Heart left ventricle (tissue), 13 donors: Measurements from ENCODE around the gene OR4F6.

Experiments
- POLR2A ChIP-seq, 2 donors: fragments of 450-650 bp; IDR thresholded peaks; one replicate each; pipeline ENCODE4 v1.6.1; 2017; ENCODE audit warnings: antibody characterized with exemption in 2 of 2, mild to moderate bottlenecking in 2 of 2, moderate library complexity in 2 of 2
- TF ChIP-seq, protein P1 (sequence below), 12 donors: fragments of 200-600 bp; sonication (generic) in 4 of 12; IDR thresholded peaks; one replicate each; pipeline versions ENCODE4 v1.5.0 to v1.8.0; 2018 to 2022; ENCODE audit warnings: antibody characterized with exemption in 12 of 12, mild to moderate bottlenecking in 5 of 12
- donor health status: ischemic (EF 13 %, LVEDD 7.1; RV severe dilation, severe dysfunction).
- donor health status: DM: no; HTN: yes; CAD: no.
- donor health status: DM: no; HTN: no; CAD: no.
- donor health status: ischemic (EF 25% LVEDD 6.9; RV normal size, moderate dysfunction).
- donor health status: ischemic (EF 25% LVEDD 5.7; RV mildly dilated, moderate dysfunction).
- donor health status: ischemic (EF 35%, LVEDD 5.7; RV mildly dilated, moderate dysfunction).
- donor health status: nonischemic (EF 11% LVEDD 7.7; RV severe dilation, severe dysfunction).
- donor health status: DM: yes; HTN: yes; CAD: no.
- donor health status: PGD.
- donor health status: ischemic (EF 29% LVEDD 5.4; RV normal size, mild dysfunction).
- donor health status: nonischemic (EF 23%, LVEDD 6.1; RV moderate dilation, normal function).

DNA sequence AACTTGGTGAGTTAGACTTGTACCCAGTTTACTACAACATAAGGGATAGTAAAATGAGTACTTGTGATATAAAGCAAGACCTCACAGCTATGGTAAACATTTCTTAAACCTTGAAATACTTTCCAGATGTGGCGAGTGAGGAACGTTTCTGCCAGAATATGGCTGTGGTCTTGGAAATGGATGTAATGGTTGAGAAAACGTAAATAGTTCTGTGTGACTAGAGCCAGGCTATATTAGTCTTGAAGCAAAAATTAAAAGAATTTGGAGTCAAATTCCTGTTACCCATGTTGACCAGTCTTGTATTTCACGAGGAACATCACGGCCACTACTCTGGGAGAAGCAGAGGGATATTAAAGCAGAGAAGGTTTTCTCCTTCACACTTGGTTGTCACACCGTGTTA is 23.9 kb downstream of the OR4F6 start:
- TF ChIP-seq POLR2A (IDR thresholded peaks at IDR 0.05), result no peak
- TF ChIP-seq, protein P1, sequence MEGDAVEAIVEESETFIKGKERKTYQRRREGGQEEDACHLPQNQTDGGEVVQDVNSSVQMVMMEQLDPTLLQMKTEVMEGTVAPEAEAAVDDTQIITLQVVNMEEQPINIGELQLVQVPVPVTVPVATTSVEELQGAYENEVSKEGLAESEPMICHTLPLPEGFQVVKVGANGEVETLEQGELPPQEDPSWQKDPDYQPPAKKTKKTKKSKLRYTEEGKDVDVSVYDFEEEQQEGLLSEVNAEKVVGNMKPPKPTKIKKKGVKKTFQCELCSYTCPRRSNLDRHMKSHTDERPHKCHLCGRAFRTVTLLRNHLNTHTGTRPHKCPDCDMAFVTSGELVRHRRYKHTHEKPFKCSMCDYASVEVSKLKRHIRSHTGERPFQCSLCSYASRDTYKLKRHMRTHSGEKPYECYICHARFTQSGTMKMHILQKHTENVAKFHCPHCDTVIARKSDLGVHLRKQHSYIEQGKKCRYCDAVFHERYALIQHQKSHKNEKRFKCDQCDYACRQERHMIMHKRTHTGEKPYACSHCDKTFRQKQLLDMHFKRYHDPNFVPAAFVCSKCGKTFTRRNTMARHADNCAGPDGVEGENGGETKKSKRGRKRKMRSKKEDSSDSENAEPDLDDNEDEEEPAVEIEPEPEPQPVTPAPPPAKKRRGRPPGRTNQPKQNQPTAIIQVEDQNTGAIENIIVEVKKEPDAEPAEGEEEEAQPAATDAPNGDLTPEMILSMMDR (IDR thresholded peaks at IDR 0.05), result no peak
